Vagina (tissue), 2 donors: ENCODE results near the gene ADAM15. TPM values are rescaled to one million over a fixed set of nuclear protein-coding genes. Genes with fewer than 3 reads are reported as not detected.
A peak's percentile ranks its signal among the peaks of the same experiment; 100 is the strongest.

Experiments used
- DNase-seq, 2 donors: peaks; one replicate each; pipeline ENCODE4 v3.0.0-alpha.2; 2017; ENCODE audit errors: extremely low spot score in 2 of 2
- H3K27ac ChIP-seq: fragments of 200-600 bp; sonication (generic); one replicate; pipeline ENCODE4 v1.5.1; 2019
- H3K27me3 ChIP-seq: fragments of 200-600 bp; sonication (generic); one replicate; pipeline ENCODE4 v1.5.1; 2019
- H3K36me3 ChIP-seq, 2 donors: fragments of 200-600 bp; sonication (generic); one replicate each; pipeline ENCODE4 v1.5.1; 2017 to 2019
- H3K4me1 ChIP-seq: fragments of 200-600 bp; sonication (generic); one replicate; pipeline ENCODE4 v1.5.1; 2019
- H3K4me3 ChIP-seq, 2 donors: fragments of 200-600 bp; sonication (generic); 1 replicate in 1 of 2; 2 replicates in 1 of 2; pipeline ENCODE4 v1.5.1; 2016 to 2019
- H3K9me3 ChIP-seq: fragments of 200-600 bp; sonication (generic); one replicate; pipeline ENCODE4 v1.5.1; 2019
- CTCF ChIP-seq, 3 experiments: fragments of 450-650 bp in 2 of 3; fragments of 200-600 bp in 1 of 3; sonication (generic) in 1 of 3; IDR thresholded peaks; one replicate each; pipeline ENCODE4 v1.5.1; 2017 to 2019; ENCODE audit warnings: antibody characterized with exemption in 3 of 3, mild to moderate bottlenecking in 2 of 3, moderate library complexity in 2 of 3
- POLR2A ChIP-seq, 2 donors: fragments of 450-650 bp; IDR thresholded peaks; one replicate each; pipeline ENCODE4 v1.6.1; 2017; ENCODE audit warnings: antibody characterized with exemption in 2 of 2, mild to moderate bottlenecking in 2 of 2, moderate library complexity in 2 of 2
- POLR2AphosphoS5 ChIP-seq, 2 donors: sonication (generic); formaldehyde crosslinking; IDR thresholded peaks; one replicate each; pipeline ENCODE4 v1.9.0; 2017; ENCODE audit warnings: antibody characterized with exemption in 2 of 2, mild to moderate bottlenecking in 2 of 2, low read depth in 1 of 2; ENCODE audit not compliant: insufficient read depth in 1 of 2
- intact Hi-C: fragments of 100-400 bp; cut with DNase I; formaldehyde crosslinking; loops from one replicate; pipeline ENCODE4 v1.15.1; 2023
- total RNA-seq: library from RNA; depleted of rRNA; stranded (reverse); fragments of >200 nt; gene quantifications from one replicate; pipeline ENCODE4 v1.2.3, GENCODE V29; 2016

The ADAM15 gene
- total RNA-seq, 1 donor from 2014 or later: 193 TPM

GRCh38 chr1:155006601-155007101 is 44.5 kb upstream of the ADAM15 start:
- no peaks in the 10 kb centered on the region for H3K36me3 ChIP-seq
- no peak overlapping the region for H3K4me3 ChIP-seq
- no peak for DNase-seq
- H3K4me1 ChIP-seq: peaks cover 80% of the 10 kb centered on the region
- no peaks in the 10 kb centered on the region for H3K9me3 ChIP-seq
- H3K27me3 ChIP-seq: no peaks in the 10 kb centered on the region
- peak overlapping the region; percentile 99 for H3K27ac ChIP-seq
- TF ChIP-seq POLR2AphosphoS5 (IDR thresholded peaks at IDR 0.05; ENCODE audit: insufficient read depth in 1 of 2, low read depth in 1 of 2) (no peak), POLR2A (IDR thresholded peaks at IDR 0.05) (no peak), CTCF (IDR thresholded peaks at IDR 0.05) (no peak)
- intact Hi-C loops: no loop called here

GRCh38 chr1:155007251-155007828 is 43.8 kb upstream of the ADAM15 start:
- no peak for TF ChIP-seq POLR2AphosphoS5 (IDR thresholded peaks at IDR 0.05; ENCODE audit: insufficient read depth in 1 of 2, low read depth in 1 of 2)
- no peak for TF ChIP-seq CTCF (IDR thresholded peaks at IDR 0.05)
- TF ChIP-seq POLR2A (IDR thresholded peaks at IDR 0.05): no peak
- DNase-seq: no peak
- H3K4me1 ChIP-seq: peaks cover 87% of the 10 kb centered on the region
- H3K9me3 ChIP-seq: no peaks in the 10 kb centered on the region
- peak overlapping the region in 1 of 2 donors; percentile 42 for H3K4me3 ChIP-seq
- H3K27me3 ChIP-seq: no peaks in the 10 kb centered on the region
- intact Hi-C loops: no loop called here
- H3K27ac ChIP-seq: peak overlapping the region; percentile 99
- no peaks in the 10 kb centered on the region for H3K36me3 ChIP-seq

GRCh38 chr1:155008015-155008941 is 42.8 kb upstream of the ADAM15 start:
- H3K36me3 ChIP-seq: no peaks in the 10 kb centered on the region
- TF ChIP-seq CTCF (IDR thresholded peaks at IDR 0.05) (no peak), POLR2AphosphoS5 (IDR thresholded peaks at IDR 0.05; ENCODE audit: insufficient read depth in 1 of 2, low read depth in 1 of 2) (peak in 1 of 2 donors; percentile 28), POLR2A (IDR thresholded peaks at IDR 0.05) (no peak)
- no peaks in the 10 kb centered on the region for H3K9me3 ChIP-seq
- H3K27ac ChIP-seq: peak overlapping the region; percentile 99
- intact Hi-C loops: no loop called here
- DNase-seq: no peak
- peaks cover 96% of the 10 kb centered on the region for H3K4me1 ChIP-seq
- peak overlapping the region; percentile 29 to 42 for H3K4me3 ChIP-seq
- H3K27me3 ChIP-seq: no peaks in the 10 kb centered on the region

GRCh38 chr1:155009221-155009711 is 41.9 kb upstream of the ADAM15 start:
- Histone ChIP-seq H3K27ac (peak overlapping the region; percentile 99), H3K9me3 (no peaks in the 10 kb centered on the region), H3K4me1 (peaks cover 93% of the 10 kb centered on the region), H3K36me3 (peaks cover 0 to 1% of the 10 kb centered on the region in 2 donors), H3K4me3 (peak overlapping the region; percentile 29 to 42), H3K27me3 (no peaks in the 10 kb centered on the region)
- intact Hi-C loops: no loop called here
- DNase-seq: no peak
- TF ChIP-seq POLR2AphosphoS5 (IDR thresholded peaks at IDR 0.05; ENCODE audit: insufficient read depth in 1 of 2, low read depth in 1 of 2): no peak
- TF ChIP-seq CTCF (IDR thresholded peaks at IDR 0.05): no peak
- TF ChIP-seq POLR2A (IDR thresholded peaks at IDR 0.05): no peak
